NB4 (cell line): ENCODE results near the gene FANCB.
A peak's percentile ranks its signal among the peaks of the same experiment; 100 is the strongest.

Source experiments
- DNase-seq: peaks from one replicate; pipeline ENCODE4 v3.0.0; 2010; ENCODE audit warnings: low read depth
- H3K4me3 ChIP-seq: one replicate; pipeline ENCODE4 v1.5.1; 2011; ENCODE audit warnings: mild to moderate bottlenecking, low read depth, low read length, moderate library complexity
- CTCF ChIP-seq: IDR thresholded peaks from one replicate; pipeline ENCODE4 v1.5.1; 2012; ENCODE audit warnings: low read depth, low read length
- MYC ChIP-seq: IDR thresholded peaks from 2 replicates; pipeline ENCODE4 v1.6.1; 2011; ENCODE audit warnings: low read depth, low read length
- POLR2A ChIP-seq: IDR thresholded peaks from 2 replicates; pipeline ENCODE4 v1.6.1; 2011; ENCODE audit warnings: mild to moderate bottlenecking; ENCODE audit not compliant: insufficient read length; ENCODE audit errors: extremely low read depth
- TF ChIP-seq, protein P1 (sequence below): IDR thresholded peaks from 2 replicates; pipeline ENCODE4 v1.6.1; 2011; ENCODE audit warnings: low read depth, low read length

Gene FANCB

GRCh38 chrX:14886252-14886651 is 13.4 kb upstream of the FANCB start:
- TF ChIP-seq, protein P1, sequence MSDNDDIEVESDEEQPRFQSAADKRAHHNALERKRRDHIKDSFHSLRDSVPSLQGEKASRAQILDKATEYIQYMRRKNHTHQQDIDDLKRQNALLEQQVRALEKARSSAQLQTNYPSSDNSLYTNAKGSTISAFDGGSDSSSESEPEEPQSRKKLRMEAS = no peak
- TF ChIP-seq POLR2A (no peak), CTCF (no peak), MYC (no peak)
- no peak for DNase-seq
- H3K4me3 ChIP-seq = no peak overlapping the region

DNA sequence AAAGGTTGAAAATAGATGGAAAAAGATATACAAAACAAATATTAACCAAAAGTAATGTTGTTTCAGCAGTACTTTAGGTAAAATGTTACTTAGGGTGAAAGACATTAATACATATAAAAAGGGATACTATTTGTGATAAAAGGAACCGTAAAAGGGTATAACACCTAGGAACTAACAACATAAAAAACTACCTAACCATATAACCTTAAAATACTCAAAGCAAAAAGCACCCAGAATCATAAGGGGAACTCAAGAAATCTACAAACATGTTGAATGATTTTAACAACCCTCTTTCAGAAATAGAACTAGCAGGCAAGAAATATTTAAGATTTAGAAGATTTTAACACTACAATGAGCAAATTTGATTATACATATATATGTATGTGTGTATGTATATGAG is 11.8 kb upstream of the FANCB start:
- TF ChIP-seq CTCF (no peak), MYC (no peak)
- no peak for DNase-seq
- H3K4me3 ChIP-seq = no peak overlapping the region

DNA sequence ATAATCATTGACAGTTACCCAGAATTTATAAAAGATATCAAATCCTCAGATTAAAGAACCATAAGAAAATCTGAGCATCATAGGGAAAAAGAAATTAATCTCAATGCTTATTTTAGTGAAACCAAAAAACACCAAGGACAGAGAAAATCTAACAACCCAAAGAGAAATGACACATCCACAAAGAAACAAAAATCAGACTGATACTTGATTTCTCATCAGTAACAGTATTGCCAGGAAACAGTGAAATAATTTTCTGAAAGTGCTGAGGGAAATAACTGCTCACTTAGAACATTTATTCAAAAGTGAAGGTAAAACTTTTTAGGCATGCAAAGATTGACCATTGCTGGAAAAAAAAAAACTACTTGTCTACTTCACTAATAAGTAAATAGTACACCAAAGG is 11.0 kb upstream of the FANCB start:
- no peak for DNase-seq
- TF ChIP-seq CTCF = no peak
- TF ChIP-seq MYC = no peak
- TF ChIP-seq, protein P1 = no peak
- TF ChIP-seq POLR2A = no peak
- H3K4me3 ChIP-seq = no peak overlapping the region

- no peak overlapping the region for H3K4me3 ChIP-seq
- DNase-seq = no peak
- TF ChIP-seq CTCF = no peak
- no peak for TF ChIP-seq MYC
- no peak for TF ChIP-seq POLR2A
- TF ChIP-seq, protein P1 = no peak
Observed at GRCh38 chrX:14875624-14876023, 2.8 kb upstream of the FANCB start.

GRCh38 chrX:14873676-14874049 is 794 bp upstream of the FANCB start:
- TF ChIP-seq MYC = no peak
- no peak for DNase-seq
- H3K4me3 ChIP-seq = peak overlapping the region; percentile 93

DNA sequence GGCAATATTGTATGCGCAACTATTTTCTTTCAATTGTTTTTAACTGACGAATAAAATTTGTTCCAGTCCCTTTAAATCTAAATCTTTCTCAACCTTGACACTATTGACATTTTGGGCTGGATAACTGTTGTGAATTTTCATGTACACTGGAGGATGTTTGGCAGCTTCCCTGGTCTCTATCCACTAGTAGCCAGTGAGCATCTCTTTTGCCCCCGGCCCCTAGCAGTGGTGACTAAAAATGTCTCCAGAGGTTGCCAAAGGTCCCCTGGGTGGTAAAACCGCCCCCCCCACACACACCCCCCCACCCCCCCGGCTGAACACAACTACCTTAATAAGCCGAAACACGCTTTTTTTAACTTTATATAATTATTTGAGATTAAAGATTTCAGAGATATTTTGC is 514 bp downstream of the FANCB start:
- peak overlapping the region; percentile 79 for H3K4me3 ChIP-seq
- TF ChIP-seq, protein P1 = no peak
- TF ChIP-seq CTCF (no peak), MYC (no peak), POLR2A (no peak)
- DNase-seq = peak; percentile 31
